GM18870 (cell line): ENCODE measurements around the gene IMPDH2.

Experiments used
- ATAC-seq: cut with Tn5 transposase; IDR thresholded peaks from one replicate; pipeline ENCODE4 v1.9.1; 2021; ENCODE audit warnings: moderate library complexity; ENCODE audit not compliant: unreplicated experiment

Gene IMPDH2

GRCh38 chr3:48984663-48985062 is 44.5 kb downstream of the IMPDH2 start:
- ATAC-seq: no peak

GRCh38 chr3:48983096-48983495 is 46.1 kb downstream of the IMPDH2 start:
- no peak for ATAC-seq

- no peak for ATAC-seq
Measured at GRCh38 chr3:48982686-48983085, 46.5 kb downstream of the IMPDH2 start.

GRCh38 chr3:48982016-48982415 is 47.2 kb downstream of the IMPDH2 start:
- no peak for ATAC-seq

GRCh38 chr3:48980295-48980694 is 48.9 kb downstream of the IMPDH2 start:
- ATAC-seq: no peak

- ATAC-seq: no peak
Measured at GRCh38 chr3:48979451-48979850, 49.7 kb downstream of the IMPDH2 start.
